Stimulated activated CD4-positive, alpha-beta T cell treated with anti-CD3 and anti-CD28 coated beads, Interleukin-1b, Interleukin-23, amount 100 ng/mL, for 24 hours (primary cell): ENCODE results near the gene ACAD8.

Source experiments
- DNase-seq, 4 experiments: peaks; one replicate each; pipeline ENCODE4 v3.0.0-alpha.2; 2020; ENCODE audit warnings: low read depth in 4 of 4, low spot score in 1 of 4

Gene ACAD8

DNA sequence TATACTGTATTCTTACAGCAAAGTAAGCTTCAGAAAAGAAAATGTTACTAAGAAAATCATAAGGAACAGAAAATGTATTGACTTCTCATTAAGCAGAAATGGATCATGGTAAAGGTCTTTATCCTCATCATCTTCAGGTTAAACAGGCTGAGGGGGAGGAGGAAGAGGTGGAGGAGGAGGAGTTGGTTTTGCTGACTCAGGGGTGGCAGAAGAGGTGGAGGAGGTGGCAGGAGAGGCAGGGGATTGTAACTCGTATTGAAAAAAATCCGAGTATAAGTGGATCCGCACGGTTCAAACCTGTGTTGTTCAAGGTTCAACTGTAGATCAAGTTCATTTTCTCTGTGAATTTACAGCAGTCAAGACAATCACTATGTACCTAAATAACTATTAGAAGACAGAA lies 35.8 kb downstream of the ACAD8 start:
- no peak for DNase-seq

DNA sequence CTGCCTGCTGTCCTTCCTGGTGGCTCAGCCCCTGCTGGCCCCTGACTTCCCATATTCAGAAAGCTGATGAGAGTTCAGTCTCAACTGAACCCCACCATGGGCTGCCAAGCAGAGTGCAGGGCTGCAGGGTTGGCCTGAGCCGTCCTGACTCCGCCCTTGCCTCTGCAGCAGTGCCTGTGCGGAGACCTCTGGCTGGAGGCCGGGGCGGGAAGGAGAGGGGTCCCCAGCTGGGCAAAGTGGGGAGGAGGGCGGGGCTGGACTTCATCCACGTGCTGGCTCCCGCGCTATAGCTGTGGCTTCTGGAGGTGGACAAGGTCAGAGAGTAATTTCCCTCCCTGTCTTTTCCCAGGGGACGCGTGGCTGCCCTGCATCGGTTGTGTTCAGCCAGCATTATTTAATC lies 36.4 kb downstream of the ACAD8 start:
- no peak for DNase-seq

DNA sequence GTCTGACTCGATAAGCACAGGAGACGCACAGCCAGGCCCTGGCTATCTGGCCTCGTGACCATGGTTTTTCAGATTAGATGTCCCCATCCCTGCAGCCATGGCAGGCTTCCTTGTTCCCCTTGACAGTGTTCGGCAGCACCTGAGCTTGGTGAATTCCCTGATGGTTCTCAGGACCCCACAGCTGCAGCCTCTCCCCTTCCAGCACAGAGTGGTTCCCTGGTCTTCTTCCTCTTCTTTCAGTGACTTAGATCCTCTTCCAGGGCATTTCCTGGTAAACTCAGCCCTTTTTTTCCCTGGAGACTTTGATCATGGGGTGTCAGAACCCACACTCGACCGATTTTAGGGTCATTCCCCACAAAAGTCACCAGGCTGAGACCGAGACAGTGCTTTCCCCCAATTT lies 37.3 kb downstream of the ACAD8 start:
- DNase-seq = no peak

DNA sequence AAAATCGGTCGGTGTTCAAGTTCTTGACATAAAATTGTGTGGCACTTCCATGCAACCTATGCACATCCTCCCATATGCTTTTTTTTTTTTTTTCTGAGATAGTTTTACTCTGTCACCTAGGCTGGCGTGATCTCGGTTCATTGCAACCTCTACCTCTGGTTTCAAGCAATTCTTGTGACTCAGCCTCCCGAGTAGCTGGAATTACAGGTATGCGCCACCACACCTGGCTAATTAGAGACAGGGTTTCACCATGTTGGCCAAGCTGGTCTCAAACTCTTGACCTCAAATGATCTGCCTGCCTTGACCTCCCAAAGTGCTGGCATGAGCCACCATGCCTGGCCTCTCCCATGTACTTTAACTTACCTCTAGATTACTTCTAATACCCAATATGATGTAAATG lies 37.8 kb downstream of the ACAD8 start:
- DNase-seq = no peak

DNA sequence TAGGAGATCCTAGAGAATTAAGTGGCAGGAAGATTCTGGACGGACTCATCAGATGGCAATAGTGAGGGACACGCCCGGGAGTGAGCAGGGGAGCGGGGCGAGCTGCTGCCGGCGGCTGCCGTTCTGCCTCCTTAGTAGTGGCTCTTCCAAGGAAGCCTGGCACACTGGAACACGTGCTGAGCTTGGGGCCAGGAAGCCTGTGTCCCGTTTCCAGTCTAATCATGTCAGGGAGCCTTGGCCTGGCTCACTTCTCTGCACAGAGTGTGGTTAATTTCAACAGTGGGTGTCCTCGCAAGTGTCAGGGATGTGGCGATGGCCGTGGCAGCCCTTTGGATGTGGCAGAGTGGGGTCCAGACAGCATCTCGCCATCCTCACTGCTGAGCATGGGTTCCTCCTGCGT lies 39.3 kb downstream of the ACAD8 start:
- no peak for DNase-seq

DNA sequence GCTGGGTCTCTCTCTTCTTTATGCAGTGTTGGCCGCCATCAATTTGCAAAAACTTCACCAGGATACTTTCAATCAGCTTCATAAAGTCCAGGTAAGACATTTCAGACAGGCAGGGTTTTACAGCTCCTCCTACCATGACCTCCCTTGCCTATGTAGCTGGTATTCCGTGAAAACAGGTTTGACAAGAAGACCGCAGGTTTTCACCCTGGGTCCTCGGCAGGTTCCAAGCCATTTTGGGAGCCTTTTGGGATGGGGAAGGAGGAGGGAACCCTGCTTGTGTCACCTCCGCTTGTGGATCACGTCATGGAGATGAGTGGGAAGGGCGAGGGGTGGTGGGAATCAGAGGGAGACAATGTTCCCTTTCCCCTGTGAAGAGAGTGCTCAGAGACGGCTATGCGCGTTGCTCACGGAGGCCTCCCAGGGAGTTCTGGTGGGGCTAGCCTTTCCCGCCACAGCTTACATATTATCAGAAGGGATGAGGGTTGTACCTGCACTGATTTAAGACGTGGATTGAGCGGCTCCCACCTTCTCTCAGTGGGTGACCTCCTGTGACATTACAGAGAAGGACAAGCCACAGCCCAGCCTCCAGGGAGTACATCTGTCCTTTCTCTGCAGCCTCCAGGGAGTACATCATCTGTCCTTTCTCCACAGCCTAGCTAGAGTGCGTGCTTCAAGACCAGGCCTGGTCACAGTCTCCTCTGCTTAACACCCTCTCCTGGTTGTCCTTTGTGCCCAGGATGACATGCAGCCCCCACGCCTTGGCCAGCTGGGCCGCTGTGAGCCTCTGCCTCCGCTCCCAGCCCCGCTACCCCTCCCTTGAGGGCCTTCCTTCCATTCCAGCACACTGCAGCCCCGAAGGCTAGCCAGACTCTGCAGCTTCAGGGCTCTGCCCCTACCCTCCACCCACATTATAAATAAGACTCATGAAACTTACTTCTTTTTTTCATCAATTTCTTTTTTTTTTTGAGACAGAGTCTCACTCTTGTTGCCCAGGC lies 40.0 kb downstream of the ACAD8 start:
- no peak for DNase-seq

DNA sequence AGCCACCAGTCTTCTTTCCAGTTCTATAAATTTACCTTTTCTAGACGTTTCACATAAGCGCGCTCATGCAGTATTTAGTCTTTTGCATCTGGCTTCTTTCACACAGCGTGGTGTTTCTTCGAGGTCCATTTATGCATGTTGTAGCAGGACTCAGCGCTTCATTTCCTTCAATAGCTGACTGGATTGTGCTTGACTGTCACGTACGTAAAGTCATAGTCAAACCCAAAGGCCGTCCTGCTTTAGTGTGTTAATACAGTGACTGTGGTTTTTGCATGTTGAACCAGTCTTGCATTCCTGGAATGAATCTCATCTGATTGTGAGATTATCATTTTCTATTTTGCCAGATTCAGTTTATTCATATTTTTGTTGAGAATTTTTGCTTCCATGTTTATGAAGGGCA lies 41.3 kb downstream of the ACAD8 start:
- DNase-seq = no peak

DNA sequence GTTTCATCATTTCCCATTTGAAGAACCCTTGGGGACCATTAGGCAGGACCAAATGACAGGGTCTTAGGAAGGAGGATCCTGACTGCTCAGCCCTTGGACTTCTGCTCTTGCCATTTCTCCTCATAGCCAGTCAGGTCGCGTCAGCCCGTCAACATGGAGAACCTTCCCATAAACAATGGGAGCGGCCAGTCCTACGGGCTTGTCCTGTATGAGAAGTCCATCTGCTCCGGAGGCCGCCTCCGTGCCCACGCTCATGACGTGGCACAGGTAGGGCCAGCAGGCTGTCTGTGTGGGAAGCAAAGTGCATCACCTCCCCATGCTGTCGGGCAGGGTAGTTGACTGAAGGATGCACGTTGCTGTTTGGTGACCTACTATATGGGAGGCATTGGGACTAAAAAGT lies 58.9 kb downstream of the ACAD8 start:
- no peak for DNase-seq

DNA sequence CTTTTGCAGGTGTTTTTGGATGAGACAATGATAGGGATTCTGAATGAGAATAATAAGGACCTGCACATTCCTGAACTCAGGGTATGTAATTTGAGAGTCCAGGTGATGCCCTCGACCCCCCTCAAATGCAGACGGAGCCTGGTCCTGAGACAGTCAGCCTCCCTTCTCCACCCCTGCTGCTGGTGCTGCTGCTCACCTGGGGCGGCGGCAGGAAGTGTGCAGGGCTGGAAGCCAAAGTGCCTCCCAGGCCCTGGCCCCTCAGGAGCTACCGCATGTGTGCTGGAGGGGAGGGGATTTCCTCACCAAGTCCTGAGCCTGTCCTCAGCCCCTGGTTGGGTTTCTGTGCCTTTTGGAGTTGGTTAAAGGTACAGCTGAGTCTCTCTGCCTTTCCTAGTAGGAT lies 59.4 kb downstream of the ACAD8 start:
- DNase-seq = no peak

DNA sequence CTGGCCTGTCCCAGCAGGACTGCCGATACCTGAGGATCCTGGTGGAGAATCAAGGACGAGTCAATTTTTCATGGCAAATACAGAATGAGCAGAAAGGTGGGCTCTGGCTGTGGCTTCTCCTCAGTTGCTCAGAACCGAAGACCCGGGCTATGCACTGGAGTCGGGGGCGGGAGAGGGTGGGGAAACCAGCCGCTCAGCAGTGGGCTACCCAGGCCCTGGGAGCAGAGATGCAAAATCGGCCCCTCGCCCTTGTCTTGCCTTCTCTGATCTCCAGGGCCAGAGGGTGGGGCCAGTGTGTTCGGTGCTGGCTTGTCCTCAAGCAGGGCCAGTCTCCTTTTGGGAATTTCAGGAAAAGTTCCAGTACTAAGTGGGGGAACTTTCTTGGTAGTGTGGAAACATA lies 60.0 kb downstream of the ACAD8 start:
- DNase-seq = no peak

DNA sequence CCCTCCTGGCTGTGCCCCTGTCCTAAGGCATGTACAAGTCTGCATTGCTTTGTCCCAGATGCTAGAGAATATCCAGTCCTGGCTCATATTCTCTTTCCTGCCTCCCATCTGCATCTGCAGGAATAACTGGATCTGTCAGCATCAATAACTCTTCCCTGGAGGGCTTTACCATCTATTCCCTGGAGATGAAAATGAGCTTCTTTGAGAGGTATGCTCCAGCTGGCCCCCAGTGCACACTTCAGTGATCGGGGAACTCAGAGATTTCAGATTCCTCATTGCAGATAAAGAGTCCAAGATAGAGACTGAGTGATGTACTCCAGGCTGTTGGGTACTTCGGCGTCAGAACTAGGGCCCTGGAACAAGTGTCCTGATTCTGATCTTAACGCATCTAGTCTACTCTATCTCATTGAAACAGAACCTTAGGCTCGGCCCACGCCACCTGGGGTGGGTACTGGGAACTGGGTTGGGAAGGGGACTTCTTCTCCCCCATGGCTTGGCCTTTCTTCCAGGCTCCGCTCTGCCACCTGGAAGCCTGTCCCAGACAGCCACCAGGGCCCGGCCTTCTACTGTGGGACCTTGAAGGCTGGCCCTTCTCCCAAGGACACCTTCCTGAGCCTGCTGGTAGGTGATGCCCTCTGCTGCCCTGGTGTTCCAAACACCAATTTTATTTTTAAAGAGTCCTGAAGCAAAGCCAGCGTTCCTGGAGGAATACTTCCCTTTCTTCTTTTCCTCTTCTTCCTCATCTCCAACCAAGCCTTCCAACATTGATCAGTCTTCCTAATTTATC lies 60.6 kb downstream of the ACAD8 start:
- DNase-seq = no peak
